ENCODE data around the gene ZP1. TPM values are rescaled to one million over a fixed set of nuclear protein-coding genes. Genes with fewer than 3 reads are reported as not detected.
A peak's percentile ranks its signal among the peaks of the same experiment; 100 is the strongest.
"Not testable (repeated sequence)": the region's sequence is repeated elsewhere in the genome, so short reads cannot be mapped to it uniquely, and the experiment has no call there.

Gene ZP1
- total RNA-seq, 1 donor from 2014 or later: not detected

DNA sequence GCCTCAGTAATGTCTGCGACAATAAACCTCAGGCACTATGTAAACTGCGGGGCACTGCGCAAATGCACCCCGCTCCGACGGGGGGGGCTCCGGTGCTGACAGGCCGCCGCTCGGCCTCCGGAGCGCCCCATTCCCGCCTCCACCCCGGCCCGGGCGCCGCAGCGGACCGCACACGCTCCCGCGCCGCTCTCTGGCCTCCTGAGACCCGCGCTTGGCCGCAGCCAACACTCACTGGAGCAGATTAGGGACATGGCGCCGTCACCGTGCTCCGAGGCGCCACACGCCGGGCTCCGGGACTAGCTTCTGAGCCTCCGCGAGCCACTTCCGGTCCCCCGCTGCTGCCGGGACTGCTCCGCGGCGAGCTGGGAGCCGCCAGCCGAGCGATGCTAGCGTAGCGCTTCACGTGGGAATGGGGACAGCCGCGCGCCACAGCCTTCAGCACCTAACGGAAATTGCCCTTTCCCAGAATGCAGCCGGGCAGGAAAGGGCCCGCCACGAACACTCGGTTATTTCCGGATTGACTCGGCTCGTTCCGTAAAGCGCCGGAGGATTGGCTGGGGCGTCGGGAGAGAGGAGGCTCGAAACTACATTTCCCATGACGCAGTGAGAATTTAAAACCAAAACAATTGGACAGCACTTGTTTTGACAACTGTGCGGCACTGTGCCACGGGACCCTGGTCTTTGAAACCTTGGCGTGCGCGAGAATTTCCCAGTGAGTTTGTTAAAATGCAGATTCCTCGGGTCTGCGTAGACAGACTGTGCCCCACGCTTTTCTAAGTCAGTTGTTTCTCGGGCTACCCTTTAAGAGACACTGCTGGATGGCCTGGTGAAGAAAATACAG lies 39.0 kb downstream of the ZP1 start, which contains the start of gene PRPF19:
Gene PRPF19 (minus strand): TSS at position 454 of the 841 bp plus-strand sequence. CDS start 203 bp downstream, at position 251.
- H3K27ac Mint-ChIP-seq (ENCODE audit: unreplicated experiment): peak within 1 kb of the TSS; percentile 69
- H3K9me3 Mint-ChIP-seq (ENCODE audit: unreplicated experiment): peaks cover 2% of the 10 kb centered on the region
- peak within 1 kb of the TSS; percentile 92 for H3K4me3 Mint-ChIP-seq (ENCODE audit: unreplicated experiment)
- H3K4me1 Mint-ChIP-seq (ENCODE audit: low read depth, unreplicated experiment): peaks cover 15% of the 10 kb centered on the region
- peaks cover 13% of the 10 kb centered on the region for H3K36me3 Mint-ChIP-seq (ENCODE audit: unreplicated experiment)
- TF ChIP-seq CTCF (IDR thresholded peaks at IDR 0.05; ENCODE audit: partially characterized antibody, unreplicated experiment): no peak
- peak; percentile 99 for DNase-seq
- H3K27me3 Mint-ChIP-seq (ENCODE audit: unreplicated experiment): peaks cover 10% of the 10 kb centered on the region

GRCh38 chr11:60908803-60909202 lies 41.5 kb downstream of the ZP1 start:
- H3K36me3 Mint-ChIP-seq (ENCODE audit: unreplicated experiment): peaks cover 13% of the 10 kb centered on the region
- H3K4me1 Mint-ChIP-seq (ENCODE audit: low read depth, unreplicated experiment): peaks cover 16% of the 10 kb centered on the region
- no peak for TF ChIP-seq CTCF (IDR thresholded peaks at IDR 0.05; ENCODE audit: partially characterized antibody, unreplicated experiment)
- no peak for DNase-seq
- no peak overlapping the region for H3K27ac Mint-ChIP-seq (ENCODE audit: unreplicated experiment)
- peaks cover 10% of the 10 kb centered on the region for H3K27me3 Mint-ChIP-seq (ENCODE audit: unreplicated experiment)
- H3K9me3 Mint-ChIP-seq (ENCODE audit: unreplicated experiment): peaks cover 4% of the 10 kb centered on the region
- no peak overlapping the region for H3K4me3 Mint-ChIP-seq (ENCODE audit: unreplicated experiment)

GRCh38 chr11:60909680-60910280 lies 42.4 kb downstream of the ZP1 start:
- H3K36me3 Mint-ChIP-seq (ENCODE audit: unreplicated experiment): peaks cover 13% of the 10 kb centered on the region
- H3K4me1 Mint-ChIP-seq (ENCODE audit: low read depth, unreplicated experiment); DNase-seq; H3K4me3 Mint-ChIP-seq (ENCODE audit: unreplicated experiment); H3K27ac Mint-ChIP-seq (ENCODE audit: unreplicated experiment); H3K9me3 Mint-ChIP-seq (ENCODE audit: unreplicated experiment): not testable (repeated sequence)
- H3K27me3 Mint-ChIP-seq (ENCODE audit: unreplicated experiment): peaks cover 12% of the 10 kb centered on the region

GRCh38 chr11:60910281-60910687 lies 42.9 kb downstream of the ZP1 start:
- H3K9me3 Mint-ChIP-seq (ENCODE audit: unreplicated experiment): peaks cover 12% of the 10 kb centered on the region
- H3K27me3 Mint-ChIP-seq (ENCODE audit: unreplicated experiment): peaks cover 12% of the 10 kb centered on the region
- H3K36me3 Mint-ChIP-seq (ENCODE audit: unreplicated experiment): peaks cover 13% of the 10 kb centered on the region
- no peak overlapping the region for H3K27ac Mint-ChIP-seq (ENCODE audit: unreplicated experiment)
- H3K4me1 Mint-ChIP-seq (ENCODE audit: low read depth, unreplicated experiment): peaks cover 9% of the 10 kb centered on the region
- no peak for DNase-seq
- TF ChIP-seq CTCF (IDR thresholded peaks at IDR 0.05; ENCODE audit: partially characterized antibody, unreplicated experiment): no peak
- no peak overlapping the region for H3K4me3 Mint-ChIP-seq (ENCODE audit: unreplicated experiment)

DNA sequence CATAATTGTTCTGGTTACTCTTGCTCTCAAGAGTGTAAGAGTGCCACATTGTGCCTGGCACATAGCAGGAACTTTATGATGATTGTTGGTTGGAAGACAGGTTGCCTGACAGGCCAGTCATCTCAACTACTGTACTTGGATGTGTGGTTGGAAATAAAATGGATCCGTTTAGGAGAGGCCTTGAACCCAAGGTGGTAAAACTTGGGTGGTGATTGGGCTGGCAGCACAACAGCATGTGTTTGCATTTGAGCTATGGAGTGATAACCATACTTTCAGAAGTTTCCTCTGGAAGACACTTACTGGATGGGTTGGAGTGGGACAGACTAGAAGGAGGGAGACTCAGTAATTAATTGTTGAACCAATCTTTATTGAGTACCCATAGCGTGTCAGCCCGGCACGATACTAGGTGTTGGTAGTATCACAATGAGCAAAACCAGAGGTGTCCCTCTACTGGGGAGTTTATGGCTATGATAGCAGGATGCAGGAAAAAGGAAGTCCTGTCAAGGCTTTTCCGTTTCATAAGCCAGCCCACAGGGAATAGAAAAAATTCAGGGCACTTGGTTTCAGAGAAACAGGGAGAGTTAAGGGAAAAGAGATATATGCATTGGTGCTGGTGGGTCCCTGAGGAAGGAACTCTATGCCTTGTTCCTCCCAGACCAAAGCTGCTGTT lies 43.5 kb downstream of the ZP1 start:
- DNase-seq: no peak
- H3K4me1 Mint-ChIP-seq (ENCODE audit: low read depth, unreplicated experiment): peaks cover 10% of the 10 kb centered on the region
- TF ChIP-seq CTCF (IDR thresholded peaks at IDR 0.05; ENCODE audit: partially characterized antibody, unreplicated experiment): no peak
- H3K27ac Mint-ChIP-seq (ENCODE audit: unreplicated experiment): no peak overlapping the region
- H3K9me3 Mint-ChIP-seq (ENCODE audit: unreplicated experiment): peaks cover 14% of the 10 kb centered on the region
- peaks cover 13% of the 10 kb centered on the region for H3K27me3 Mint-ChIP-seq (ENCODE audit: unreplicated experiment)
- no peak overlapping the region for H3K4me3 Mint-ChIP-seq (ENCODE audit: unreplicated experiment)
- peaks cover 13% of the 10 kb centered on the region for H3K36me3 Mint-ChIP-seq (ENCODE audit: unreplicated experiment)
